ENCODE data around the gene ACTR8.

ACTR8 gene

GRCh38 chr3:53830944-53831343 lies 51.0 kb downstream of the ACTR8 start:
- TF ChIP-seq CTCF (IDR thresholded peaks at IDR 0.05; ENCODE audit: low read depth, low read length), result no peak
- Histone ChIP-seq H3K27me3 (ENCODE audit: insufficient read depth, low read depth, severe bottlenecking) (no peaks in the 10 kb centered on the region), H3K27ac (no peak overlapping the region), H3K4me3 (ENCODE audit: low read depth, low read length) (no peak overlapping the region), H3K36me3 (no peaks in the 10 kb centered on the region), H3K9me3 (ENCODE audit: severe bottlenecking) (no peaks in the 10 kb centered on the region)
- DNase-seq, result no peak

- no peaks in the 10 kb centered on the region for H3K27me3 ChIP-seq (ENCODE audit: insufficient read depth, low read depth, severe bottlenecking)
- no peak for TF ChIP-seq CTCF (IDR thresholded peaks at IDR 0.05; ENCODE audit: low read depth, low read length)
- DNase-seq, result no peak
- no peaks in the 10 kb centered on the region for H3K36me3 ChIP-seq
- H3K27ac ChIP-seq, result no peak overlapping the region
- no peaks in the 10 kb centered on the region for H3K9me3 ChIP-seq (ENCODE audit: severe bottlenecking)
- no peak overlapping the region for H3K4me3 ChIP-seq (ENCODE audit: low read depth, low read length)
Observed at GRCh38 chr3:53829605-53830004, 52.3 kb downstream of the ACTR8 start.

GRCh38 chr3:53828581-53828980 lies 53.4 kb downstream of the ACTR8 start:
- H3K36me3 ChIP-seq, result no peaks in the 10 kb centered on the region

GRCh38 chr3:53826048-53826447 lies 55.9 kb downstream of the ACTR8 start:
- DNase-seq, result no peak
- no peaks in the 10 kb centered on the region for H3K36me3 ChIP-seq
- H3K27ac ChIP-seq, result no peak overlapping the region
- H3K9me3 ChIP-seq (ENCODE audit: severe bottlenecking), result no peaks in the 10 kb centered on the region
- no peaks in the 10 kb centered on the region for H3K27me3 ChIP-seq (ENCODE audit: insufficient read depth, low read depth, severe bottlenecking)
- no peak overlapping the region for H3K4me3 ChIP-seq (ENCODE audit: low read depth, low read length)
- TF ChIP-seq CTCF (IDR thresholded peaks at IDR 0.05; ENCODE audit: low read depth, low read length), result no peak

More at GRCh38 chr3:53828581-53828980, 53.4 kb downstream of the ACTR8 start:
- no peak for DNase-seq
- no peaks in the 10 kb centered on the region for H3K9me3 ChIP-seq (ENCODE audit: severe bottlenecking)
- no peak for TF ChIP-seq CTCF (IDR thresholded peaks at IDR 0.05; ENCODE audit: low read depth, low read length)
- H3K4me3 ChIP-seq (ENCODE audit: low read depth, low read length), result no peak overlapping the region
- no peaks in the 10 kb centered on the region for H3K27me3 ChIP-seq (ENCODE audit: insufficient read depth, low read depth, severe bottlenecking)
- no peak overlapping the region for H3K27ac ChIP-seq

GRCh38 chr3:53824795-53825194 lies 57.2 kb downstream of the ACTR8 start:
- Histone ChIP-seq H3K36me3 (no peaks in the 10 kb centered on the region), H3K27ac (no peak overlapping the region), H3K27me3 (ENCODE audit: insufficient read depth, low read depth, severe bottlenecking) (no peaks in the 10 kb centered on the region), H3K4me3 (ENCODE audit: low read depth, low read length) (no peak overlapping the region), H3K9me3 (ENCODE audit: severe bottlenecking) (no peaks in the 10 kb centered on the region)
- no peak for TF ChIP-seq CTCF (IDR thresholded peaks at IDR 0.05; ENCODE audit: low read depth, low read length)
- no peak for DNase-seq

- DNase-seq, result no peak
- Histone ChIP-seq H3K4me3 (ENCODE audit: low read depth, low read length) (no peak overlapping the region), H3K27me3 (ENCODE audit: insufficient read depth, low read depth, severe bottlenecking) (no peaks in the 10 kb centered on the region), H3K9me3 (ENCODE audit: severe bottlenecking) (no peaks in the 10 kb centered on the region), H3K36me3 (no peaks in the 10 kb centered on the region), H3K27ac (no peak overlapping the region)
- no peak for TF ChIP-seq CTCF (IDR thresholded peaks at IDR 0.05; ENCODE audit: low read depth, low read length)
Observed at GRCh38 chr3:53823956-53824657, 57.8 kb downstream of the ACTR8 start.

Data from WERI-Rb-1 (cell line).